Esophagus squamous epithelium (tissue), 4 donors: ENCODE measurements around the gene TXNDC12.

Experiments used
- CTCF ChIP-seq, 6 experiments: fragments of 450-650 bp in 4 of 6; fragments of 200-600 bp in 2 of 6; sonication (generic) in 2 of 6; IDR thresholded peaks; one replicate each; pipeline ENCODE4 v1.5.1; 2016 to 2019; ENCODE audit warnings: antibody characterized with exemption in 6 of 6, mild to moderate bottlenecking in 4 of 6, moderate library complexity in 4 of 6
- POLR2A ChIP-seq, 4 donors: fragments of 450-650 bp; IDR thresholded peaks; one replicate each; pipeline ENCODE4 v1.6.1; 2017; ENCODE audit warnings: antibody characterized with exemption in 4 of 4, mild to moderate bottlenecking in 4 of 4, moderate library complexity in 3 of 4

GRCh38 chr1:51978099-51978498 is 76.9 kb downstream of the TXNDC12 start:
- TF ChIP-seq CTCF (IDR thresholded peaks at IDR 0.05) = no peak
- no peak for TF ChIP-seq POLR2A (IDR thresholded peaks at IDR 0.05)
